ENCODE data around the gene WDR20.
"Not testable (repeated sequence)": the region's sequence is repeated elsewhere in the genome, so short reads cannot be mapped to it uniquely, and the experiment has no call there.

Gene WDR20

GRCh38 chr14:102172021-102172272 lies 32.2 kb downstream of the WDR20 start:
- not testable (repeated sequence) for DNase-seq

GRCh38 chr14:102172721-102173120 lies 33.0 kb downstream of the WDR20 start:
- DNase-seq = not testable (repeated sequence)

GRCh38 chr14:102177161-102177560 lies 37.5 kb downstream of the WDR20 start:
- DNase-seq = no peak

- DNase-seq = no peak
Measured at GRCh38 chr14:102178806-102179205, 39.1 kb downstream of the WDR20 start.

GRCh38 chr14:102180248-102180998 lies 40.7 kb downstream of the WDR20 start:
- DNase-seq = no peak

GRCh38 chr14:102181187-102181586 lies 41.5 kb downstream of the WDR20 start:
- no peak for DNase-seq

GRCh38 chr14:102182190-102182589 lies 42.5 kb downstream of the WDR20 start:
- DNase-seq = no peak

GRCh38 chr14:102182936-102183619 lies 43.4 kb downstream of the WDR20 start:
- no peak for DNase-seq

GRCh38 chr14:102183886-102184285 lies 44.2 kb downstream of the WDR20 start:
- DNase-seq = no peak

GRCh38 chr14:102184316-102185035 lies 44.8 kb downstream of the WDR20 start:
- no peak for DNase-seq

- DNase-seq = no peak
Measured at GRCh38 chr14:102185360-102185759, 45.7 kb downstream of the WDR20 start.

GRCh38 chr14:102187044-102187443 lies 47.3 kb downstream of the WDR20 start:
- no peak for DNase-seq

- no peak for DNase-seq
Measured at GRCh38 chr14:102187568-102188001, 47.9 kb downstream of the WDR20 start.

GRCh38 chr14:102188187-102188586 lies 48.5 kb downstream of the WDR20 start:
- no peak for DNase-seq

GRCh38 chr14:102189874-102190273 lies 50.2 kb downstream of the WDR20 start:
- DNase-seq = no peak

- DNase-seq = no peak
Measured at GRCh38 chr14:102192840-102193502, 53.3 kb downstream of the WDR20 start.

- no peak for DNase-seq
Measured at GRCh38 chr14:102194856-102195255, 55.2 kb downstream of the WDR20 start.

- no peak for DNase-seq
Measured at GRCh38 chr14:102195446-102195845, 55.7 kb downstream of the WDR20 start.

GRCh38 chr14:102196039-102196901 lies 56.6 kb downstream of the WDR20 start:
- no peak for DNase-seq

- no peak for DNase-seq
Measured at GRCh38 chr14:102196902-102197230, 57.2 kb downstream of the WDR20 start.

GRCh38 chr14:102197317-102197853 lies 57.7 kb downstream of the WDR20 start:
- no peak for DNase-seq

GRCh38 chr14:102200690-102201352 lies 61.1 kb downstream of the WDR20 start:
- no peak for DNase-seq

Data from activated CD4-positive, CD25-positive, alpha-beta regulatory T cell treated with anti-CD3 and anti-CD28 coated beads, Interleukin-2, amount 50 U/mL, for 72 hours (primary cell).